Activated CD8-positive, alpha-beta T cell treated with anti-CD3 and anti-CD28 coated beads for 36 hours (primary cell): ENCODE results near the gene HIPK3. TPM values are rescaled to one million over a fixed set of nuclear protein-coding genes. Genes with fewer than 3 reads are reported as not detected.
"Not testable (repeated sequence)": the region's sequence is repeated elsewhere in the genome, so short reads cannot be mapped to it uniquely, and the experiment has no call there.

Experiments used
- ATAC-seq: fragments of 200-7000 bp; cut with Tn5 transposase; one replicate; pipeline ENCODE4 v1.10.0; 2021; ENCODE audit warnings: mild to moderate bottlenecking, moderate library complexity
- CTCF ChIA-PET: fragments of 350-600 bp; sonication (Branson Sonifier 250); formaldehyde crosslinking; loops from one replicate; lab custom pipeline; 2021; ENCODE audit warnings: antibody characterized with exemption; lab: Charles Lee
- POLR2A ChIA-PET: fragments of 350-600 bp; sonication (Branson Sonifier 250); formaldehyde crosslinking; loops from one replicate; lab custom pipeline; 2021; ENCODE audit warnings: antibody characterized with exemption; lab: Charles Lee
- DNase-seq: peaks from one replicate; pipeline ENCODE4 v3.0.0-alpha.2; 2020
- H3K27ac Mint-ChIP-seq: one replicate; pipeline ENCODE4 v1.8.0; 2021; ENCODE audit warnings: mild to moderate bottlenecking, mixed read lengths
- H3K27me3 Mint-ChIP-seq: one replicate; pipeline ENCODE4 v1.8.0; 2021; ENCODE audit warnings: mixed read lengths
- H3K36me3 Mint-ChIP-seq: one replicate; pipeline ENCODE4 v1.8.0; 2021; ENCODE audit warnings: low read depth, mixed read lengths
- H3K4me1 Mint-ChIP-seq: one replicate; pipeline ENCODE4 v1.8.0; 2021; ENCODE audit warnings: low read depth, mixed read lengths
- H3K4me3 Mint-ChIP-seq: one replicate; pipeline ENCODE4 v1.8.0; 2021; ENCODE audit warnings: mild to moderate bottlenecking, moderate library complexity, mixed read lengths
- H3K9me3 Mint-ChIP-seq: one replicate; pipeline ENCODE4 v1.8.0; 2021; ENCODE audit warnings: mixed read lengths
- CTCF ChIP-seq: fragments of 200-600 bp; IDR thresholded peaks from one replicate; pipeline ENCODE4 v1.8.0; 2022; ENCODE audit warnings: antibody characterized with exemption, mild to moderate bottlenecking
- intact Hi-C: fragments of 100-400 bp; cut with micrococcal nuclease; formaldehyde crosslinking; loops from one replicate; pipeline ENCODE4 v1.10.0; 2022
- total RNA-seq, 2 experiments: library from RNA; stranded (reverse); gene quantifications; one replicate each; pipeline ENCODE4 v1.2.3, GENCODE V29; 2021

Gene HIPK3
- total RNA-seq, 2 experiments from 2014 or later = 27.3 to 28.2 TPM

- CTCF ChIA-PET = interaction anchor here (1.5 kb wide), 1 partner anchor 31 kb away, joined by 4 read pairs; no protein-coding TSS in a partner anchor
- intact Hi-C loops = loop anchor here (5.0 to 10.0 kb wide), 2 partner anchors 327 to 384 kb away; no protein-coding TSS in a partner anchor
- DNase-seq (no peak), ATAC-seq (no peak)
- Mint-ChIP-seq H3K9me3 (no peaks in the 10 kb centered on the region), H3K4me1 (no peaks in the 10 kb centered on the region), H3K36me3 (no peaks in the 10 kb centered on the region), H3K4me3 (no peak overlapping the region), H3K27ac (no peak overlapping the region), H3K27me3 (peaks cover 7% of the 10 kb centered on the region)
- TF ChIP-seq CTCF = no peak
- POLR2A ChIA-PET = no interaction called here
These were observed 103.5 kb downstream of the HIPK3 start for GRCh38 chr11:33360642-33361041.

- peak; percentile 78 for TF ChIP-seq CTCF
- Mint-ChIP-seq H3K4me1 (no peaks in the 10 kb centered on the region), H3K9me3 (no peaks in the 10 kb centered on the region), H3K4me3 (no peak overlapping the region), H3K27ac (no peak overlapping the region), H3K27me3 (peaks cover 11% of the 10 kb centered on the region), H3K36me3 (no peaks in the 10 kb centered on the region)
- intact Hi-C loops = loop anchor here (5.0 to 10.0 kb wide), 2 partner anchors 325 to 383 kb away; no protein-coding TSS in a partner anchor
- ChIA-PET CTCF (interaction anchor here (0.6 to 2.5 kb wide), 10 partner anchors 9 to 467 kb away, joined by 3 to 13 read pairs (median 4); no protein-coding TSS in a partner anchor), POLR2A (no interaction called here)
- peak; percentile 25 for DNase-seq
- ATAC-seq = peak; percentile 64
These were observed 105.1 kb downstream of the HIPK3 start for GRCh38 chr11:33362051-33362910.

GRCh38 chr11:33366918-33367317 is 109.7 kb downstream of the HIPK3 start:
- no peak for ATAC-seq

GRCh38 chr11:33368475-33368874 is 111.3 kb downstream of the HIPK3 start:
- intact Hi-C loops = loop anchor here (10.0 kb wide), 1 partner anchor 376 kb away; no protein-coding TSS in a partner anchor
- ATAC-seq, H3K4me3 Mint-ChIP-seq, H3K9me3 Mint-ChIP-seq, POLR2A ChIA-PET, H3K36me3 Mint-ChIP-seq, H3K4me1 Mint-ChIP-seq, H3K27ac Mint-ChIP-seq, DNase-seq: not testable (repeated sequence)
- CTCF ChIA-PET = interaction anchor here (0.7 to 1.4 kb wide), 2 partner anchors 9 to 461 kb away, joined by 3 to 4 read pairs; no protein-coding TSS in a partner anchor
- peaks cover 14% of the 10 kb centered on the region for H3K27me3 Mint-ChIP-seq

More at GRCh38 chr11:33366918-33367317, 109.7 kb downstream of the HIPK3 start:
- CTCF ChIA-PET = interaction anchor here (1.2 to 1.5 kb wide), 2 partner anchors 9 to 376 kb away, joined by 3 to 6 read pairs; partner anchors contain the start of gene KIAA1549L
- Mint-ChIP-seq H3K27ac (no peak overlapping the region), H3K27me3 (peaks cover 7% of the 10 kb centered on the region), H3K9me3 (no peaks in the 10 kb centered on the region), H3K4me3 (no peak overlapping the region), H3K4me1 (no peaks in the 10 kb centered on the region), H3K36me3 (no peaks in the 10 kb centered on the region)
- DNase-seq = no peak
- POLR2A ChIA-PET = no interaction called here
- TF ChIP-seq CTCF = no peak
- intact Hi-C loops = loop anchor here (10.0 kb wide), 1 partner anchor 378 kb away; no protein-coding TSS in a partner anchor

GRCh38 chr11:33368931-33369330 is 111.8 kb downstream of the HIPK3 start:
- ChIA-PET CTCF (interaction anchor here (1.4 kb wide), 1 partner anchor 461 kb away, joined by 4 read pairs; no protein-coding TSS in a partner anchor), POLR2A (no interaction called here)
- H3K4me3 Mint-ChIP-seq = no peak overlapping the region
- no peaks in the 10 kb centered on the region for H3K9me3 Mint-ChIP-seq
- no peak for ATAC-seq
- DNase-seq = no peak
- H3K4me1 Mint-ChIP-seq = no peaks in the 10 kb centered on the region
- H3K27me3 Mint-ChIP-seq = peaks cover 18% of the 10 kb centered on the region
- no peaks in the 10 kb centered on the region for H3K36me3 Mint-ChIP-seq
- no peak overlapping the region for H3K27ac Mint-ChIP-seq
- no peak for TF ChIP-seq CTCF
- intact Hi-C loops = loop anchor here (10.0 kb wide), 1 partner anchor 376 kb away; no protein-coding TSS in a partner anchor
